Esophagus mucosa (tissue), 1 donor: Measurements from ENCODE around the gene POU5F1. TPM values are rescaled to one million over a fixed set of nuclear protein-coding genes. Genes with fewer than 3 reads are reported as not detected.
"Not testable (repeated sequence)": the region's sequence is repeated elsewhere in the genome, so short reads cannot be mapped to it uniquely, and the experiment has no call there.

Experiments
- ATAC-seq: fragments of 200-7000 bp; cut with Tn5 transposase; one replicate; pipeline ENCODE4 v1.9.1; 2020
- total RNA-seq: library from RNA; stranded (reverse); gene quantifications from one replicate; pipeline ENCODE4 v1.2.4, GENCODE V29; 2023
- donor health status: DM: yes; HTN: yes; CAD: no.

The POU5F1 gene
- 0.40 TPM for total RNA-seq

DNA sequence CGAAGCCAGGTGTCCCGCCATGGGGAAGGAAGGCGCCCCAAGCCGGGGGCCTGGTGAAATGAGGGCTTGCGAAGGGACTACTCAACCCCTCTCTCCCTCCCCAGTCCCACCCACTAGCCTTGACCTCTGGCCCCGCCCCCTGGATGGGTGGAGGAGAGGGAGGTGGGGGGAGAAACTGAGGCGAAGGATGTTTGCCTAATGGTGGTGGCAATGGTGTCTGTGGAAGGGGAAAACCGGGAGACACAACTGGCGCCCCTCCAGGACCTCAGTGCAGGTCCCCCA is at the start of gene POU5F1:
TSS of gene POU5F1 (minus strand) at position 83 of the 282 bp plus-strand sequence. CDS start at position 21, 62 bp downstream.
- no peak for ATAC-seq

DNA sequence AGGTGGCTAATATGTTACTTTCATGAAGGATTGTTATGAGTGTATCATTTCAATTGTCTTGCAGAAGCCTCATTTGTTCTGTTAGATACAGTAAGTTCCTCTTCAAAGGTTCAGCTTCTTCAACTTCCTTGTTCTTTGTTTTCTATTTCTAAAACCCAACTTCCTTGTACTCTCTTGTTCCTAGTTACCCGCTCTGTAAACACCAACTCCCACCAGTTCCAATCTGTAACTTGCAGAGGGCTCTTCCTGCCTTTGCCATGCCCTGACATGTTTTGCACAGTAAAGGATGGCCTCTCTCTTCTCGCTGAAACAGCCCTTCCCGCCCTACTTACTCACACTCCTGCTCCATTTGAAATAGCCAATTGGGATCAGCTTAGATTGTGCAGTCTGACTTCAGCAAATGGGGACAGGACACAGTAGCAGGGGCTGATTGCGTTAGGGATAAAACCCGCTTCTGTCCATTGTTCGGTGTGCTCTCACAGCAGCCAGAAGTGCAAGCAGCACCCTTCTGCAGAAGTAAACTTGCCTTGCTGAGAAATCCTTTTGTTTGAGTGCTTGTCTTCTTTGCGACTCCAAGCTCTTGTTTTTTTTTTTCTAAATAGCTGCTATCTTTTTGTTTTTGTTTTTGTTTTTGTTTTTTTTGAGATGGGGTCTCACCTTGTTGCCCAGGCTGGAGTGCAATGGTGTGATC is 45.9 kb upstream of the POU5F1 start:
- peak; percentile 92 for ATAC-seq

DNA sequence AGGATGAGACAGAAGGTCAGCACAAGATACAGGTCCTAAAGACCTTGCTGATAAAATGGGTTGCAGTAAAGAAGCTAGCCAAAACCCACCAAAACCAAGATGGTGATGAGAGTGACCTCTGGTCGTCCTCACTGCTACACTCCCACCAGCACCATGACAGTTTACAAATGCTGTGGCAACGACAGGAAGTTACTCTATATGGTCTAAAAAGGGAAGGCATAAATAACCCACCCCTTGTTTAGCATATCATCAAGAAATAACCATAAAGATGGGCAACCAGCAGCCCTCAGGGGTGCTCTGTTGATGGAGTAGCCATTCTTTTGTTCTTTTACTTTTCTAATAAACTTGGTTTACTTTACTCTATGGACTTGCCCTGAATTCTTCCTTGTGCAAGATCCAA is 44.7 kb upstream of the POU5F1 start:
- ATAC-seq: not testable (repeated sequence)

DNA sequence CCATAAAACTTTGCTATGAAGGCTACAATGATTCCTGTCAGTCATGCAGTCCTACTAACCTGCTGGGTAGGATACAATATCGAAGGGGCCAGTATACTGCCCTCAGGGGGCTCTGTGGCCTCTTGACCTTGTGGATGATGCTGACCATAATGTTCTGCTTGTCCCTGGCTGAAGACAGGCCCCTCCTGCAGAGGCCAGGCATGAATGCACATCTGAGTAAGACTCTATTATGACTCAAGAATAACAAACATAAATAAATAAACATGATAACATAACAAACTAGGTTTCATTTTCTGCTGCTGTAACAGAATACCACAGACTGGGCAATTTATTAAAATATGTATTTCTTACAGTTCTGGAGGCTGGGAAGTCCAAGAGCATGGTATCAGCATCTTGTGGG is 44.0 kb upstream of the POU5F1 start:
- no peak for ATAC-seq

DNA sequence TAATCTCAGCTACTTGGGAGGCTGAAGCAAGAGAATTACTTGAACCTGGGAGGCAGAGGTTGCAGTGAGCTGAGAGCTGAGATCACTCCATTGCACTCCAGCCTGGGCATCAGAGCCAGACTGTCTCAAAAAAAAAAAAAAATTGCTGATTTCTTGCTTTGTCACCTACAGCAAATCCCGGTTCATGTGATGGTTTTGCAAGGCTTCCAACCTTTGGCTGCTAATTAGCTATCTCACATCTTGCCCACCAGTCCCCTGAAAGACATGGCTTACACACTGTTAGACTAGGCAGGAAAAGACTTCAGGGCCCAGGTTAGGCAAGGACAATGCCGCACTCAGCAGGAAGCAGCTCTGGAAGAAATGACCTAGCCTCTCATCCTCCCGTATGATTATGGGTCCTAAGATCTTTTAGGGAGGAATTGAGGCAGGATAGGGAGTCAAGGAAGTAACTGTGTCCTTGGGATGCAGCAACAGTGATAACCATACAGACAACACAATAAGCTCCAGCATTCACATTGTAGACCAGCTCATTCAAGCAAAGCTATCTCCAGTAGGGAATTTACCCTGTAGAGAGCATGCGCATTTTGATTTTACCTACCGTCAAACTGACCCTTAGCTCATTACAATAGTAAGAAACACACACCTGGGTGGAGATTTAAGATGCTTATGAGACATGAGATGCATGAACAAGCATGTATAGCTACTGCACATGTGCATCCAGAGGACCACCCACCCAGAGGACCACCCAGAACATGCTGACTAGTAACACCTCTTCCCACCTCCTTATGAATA is 40.5 kb upstream of the POU5F1 start:
- ATAC-seq: no peak

DNA sequence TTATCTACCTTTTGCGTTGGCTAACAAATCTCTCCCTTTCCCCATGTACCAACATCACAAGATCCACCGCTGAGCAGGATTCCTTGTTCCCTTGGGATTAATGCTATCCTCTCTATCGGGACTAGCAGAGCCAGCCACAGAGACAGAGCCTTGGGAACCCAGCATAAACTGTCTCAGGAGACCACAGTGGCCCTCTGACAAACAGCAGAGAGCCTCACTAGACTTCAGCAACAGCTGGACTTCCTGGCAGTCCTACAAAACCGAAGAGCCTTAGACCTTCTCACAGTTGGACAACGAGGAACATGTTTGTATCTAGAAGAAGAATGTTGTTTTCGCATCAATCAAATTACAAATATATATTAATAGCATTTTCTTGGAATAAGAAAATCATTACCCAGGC is 39.6 kb upstream of the POU5F1 start:
- ATAC-seq: no peak

DNA sequence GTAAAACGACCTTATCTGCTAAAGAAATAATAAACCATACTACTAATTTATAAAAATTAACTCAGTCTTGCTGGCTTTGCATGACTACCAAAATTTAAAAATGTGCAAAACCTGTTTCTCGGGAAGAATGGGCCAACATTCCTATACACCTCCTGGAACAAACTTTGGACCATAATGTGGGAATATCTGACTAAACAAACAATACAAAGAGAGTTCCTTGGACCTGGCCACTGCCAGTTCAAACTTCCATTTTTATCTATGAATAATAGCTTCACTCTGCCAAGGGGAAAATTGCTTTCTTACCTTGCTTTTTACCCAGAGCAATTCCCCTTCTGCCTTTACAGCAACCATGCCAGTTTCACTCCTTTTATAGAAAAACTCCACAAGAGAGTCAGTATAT is 38.7 kb upstream of the POU5F1 start:
- ATAC-seq: no peak

DNA sequence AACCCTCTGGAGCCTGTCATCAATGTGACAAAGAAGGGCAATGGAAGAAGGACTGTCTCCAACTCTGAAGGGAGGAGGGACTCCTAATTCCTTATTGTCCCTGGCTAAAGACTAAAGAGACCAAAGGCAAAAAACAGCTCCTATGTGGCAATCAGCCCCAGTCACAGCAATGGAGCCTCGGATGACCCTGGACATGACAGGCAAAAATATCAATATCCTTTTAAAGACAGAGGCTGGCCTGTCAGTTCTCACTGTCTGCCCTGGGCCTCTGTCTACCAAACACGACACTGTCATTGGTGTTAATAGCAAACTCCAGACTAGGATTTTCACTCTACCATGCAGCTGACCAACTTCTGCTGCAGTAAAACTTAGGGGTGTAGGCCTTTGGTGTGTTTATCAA is 38.0 kb upstream of the POU5F1 start:
- ATAC-seq: no peak

DNA sequence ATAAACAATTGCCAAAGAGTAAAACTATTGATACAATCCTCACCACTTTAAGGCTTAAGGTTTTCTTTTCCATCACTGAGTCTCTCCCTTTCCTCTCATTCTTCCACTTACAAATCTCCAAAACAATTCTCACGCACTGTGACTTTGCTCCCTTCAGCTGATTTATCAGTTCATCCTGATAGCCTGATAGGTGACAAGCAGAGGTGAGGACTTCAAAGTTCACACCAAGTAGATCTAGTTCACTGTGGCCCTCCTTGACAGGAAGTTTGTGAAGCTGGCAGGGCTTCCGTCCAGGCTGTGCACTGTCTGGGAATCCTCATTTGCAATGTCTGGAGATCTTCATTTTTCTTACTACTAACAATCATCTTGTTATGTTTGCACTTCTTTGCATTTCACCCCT is 35.2 kb upstream of the POU5F1 start:
- no peak for ATAC-seq

DNA sequence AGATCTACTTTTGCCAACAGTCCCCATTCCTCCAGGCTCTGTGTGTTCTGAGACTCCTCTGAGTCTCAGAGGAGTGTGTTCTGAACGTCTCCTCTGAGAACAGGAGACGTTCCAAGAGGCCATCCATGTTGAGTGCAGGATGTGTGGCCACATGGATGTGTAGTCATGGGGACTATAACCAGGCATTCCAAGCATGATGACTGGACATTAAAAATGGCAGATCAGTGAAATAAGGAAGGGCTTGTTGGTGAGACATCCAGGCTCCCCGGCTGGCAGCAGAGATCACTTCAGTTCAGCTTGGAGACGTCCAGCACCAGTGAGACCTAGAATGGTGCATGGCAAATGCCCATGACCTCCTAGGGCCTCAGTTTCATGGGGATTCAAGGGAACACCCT is 34.3 kb upstream of the POU5F1 start:
- no peak for ATAC-seq

DNA sequence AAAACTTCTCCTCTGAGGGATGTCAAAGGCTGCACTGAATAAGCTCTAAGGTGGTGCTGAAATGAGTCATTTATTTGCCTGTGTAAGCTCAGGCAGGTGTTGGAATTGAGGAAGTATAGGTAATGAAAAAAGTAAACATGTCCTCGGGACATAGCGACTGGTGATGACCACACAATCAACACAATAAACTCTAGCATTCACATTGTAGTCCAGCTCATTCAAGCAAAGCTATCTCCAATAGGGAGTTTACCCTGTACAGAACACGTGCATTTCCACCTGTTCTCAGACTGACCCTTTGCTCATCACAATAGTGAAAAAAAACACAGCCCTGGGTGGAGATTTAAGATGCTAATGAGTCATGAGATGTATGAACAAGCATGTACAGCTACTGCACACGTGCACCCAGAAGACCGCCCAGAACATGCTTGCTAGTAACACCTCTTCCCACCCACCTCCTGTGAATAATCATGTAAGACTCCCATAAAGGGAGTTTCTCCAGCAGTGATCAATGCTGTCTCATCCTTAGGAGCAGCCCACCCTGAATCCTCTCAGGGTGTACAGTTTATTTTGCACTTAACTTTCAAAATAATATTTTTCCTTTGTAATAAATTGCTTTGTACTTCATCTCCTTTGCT is 33.0 kb upstream of the POU5F1 start:
- ATAC-seq: peak; percentile 90

DNA sequence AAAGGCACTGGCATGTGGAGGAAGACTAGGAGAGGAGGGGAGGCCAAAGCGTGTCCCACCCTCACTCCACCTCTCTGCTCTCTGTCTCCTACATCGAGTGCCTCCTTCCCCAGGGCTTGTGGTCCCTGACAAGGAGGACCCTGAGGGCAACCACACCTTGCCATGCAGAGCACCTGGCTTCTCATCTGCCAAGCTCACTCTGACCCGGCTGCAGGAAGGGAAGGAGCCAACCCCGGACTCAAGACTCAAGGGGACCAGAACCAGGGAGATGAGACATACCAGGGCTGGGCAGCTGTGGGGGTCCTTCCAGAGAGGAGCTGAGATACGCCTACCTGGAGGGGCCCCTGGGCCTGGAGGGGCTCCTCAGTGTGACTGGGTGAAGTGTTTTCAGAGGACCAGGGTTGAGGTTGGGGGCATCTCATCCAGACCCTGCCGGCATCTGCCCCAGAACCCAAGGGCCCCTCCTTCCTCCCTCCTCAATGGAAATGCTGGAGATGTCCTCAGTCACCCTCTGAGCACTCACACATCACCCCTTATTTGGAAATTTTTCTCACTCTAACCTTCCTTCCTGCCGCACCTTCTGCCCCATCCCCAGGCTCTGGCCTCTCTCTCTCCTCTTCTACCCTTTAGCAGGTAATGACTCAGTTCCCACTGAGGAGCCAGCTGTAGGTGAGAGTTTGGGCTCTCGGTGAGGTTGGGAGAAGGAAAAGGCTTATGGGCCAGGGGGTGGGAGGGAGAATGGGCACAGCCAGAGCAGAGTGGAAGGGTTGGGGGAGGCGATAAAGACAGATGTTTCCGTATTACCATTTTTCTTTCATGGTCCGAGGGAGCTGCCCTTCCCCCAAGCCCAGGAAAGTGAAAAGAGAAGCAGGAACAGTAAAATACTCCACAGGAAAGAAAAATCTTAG is 32.0 kb upstream of the POU5F1 start:
- no peak for ATAC-seq

DNA sequence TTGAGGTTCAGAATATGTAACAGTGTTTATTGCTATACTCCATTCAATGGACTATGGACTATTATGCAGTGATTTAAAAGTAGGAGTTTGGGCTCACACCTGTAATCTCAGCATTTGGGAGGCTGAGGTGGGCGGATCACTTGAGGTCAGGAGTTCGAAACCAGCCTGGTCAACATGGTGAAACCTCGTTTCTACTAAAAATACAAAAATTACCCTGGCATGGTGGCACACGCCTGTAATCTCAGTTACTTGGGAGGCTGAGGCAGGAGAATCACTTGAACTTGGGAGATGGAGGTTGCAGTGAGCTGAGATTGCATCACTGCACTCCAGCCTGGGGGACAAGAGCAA is 28.6 kb upstream of the POU5F1 start:
- ATAC-seq: not testable (repeated sequence)

DNA sequence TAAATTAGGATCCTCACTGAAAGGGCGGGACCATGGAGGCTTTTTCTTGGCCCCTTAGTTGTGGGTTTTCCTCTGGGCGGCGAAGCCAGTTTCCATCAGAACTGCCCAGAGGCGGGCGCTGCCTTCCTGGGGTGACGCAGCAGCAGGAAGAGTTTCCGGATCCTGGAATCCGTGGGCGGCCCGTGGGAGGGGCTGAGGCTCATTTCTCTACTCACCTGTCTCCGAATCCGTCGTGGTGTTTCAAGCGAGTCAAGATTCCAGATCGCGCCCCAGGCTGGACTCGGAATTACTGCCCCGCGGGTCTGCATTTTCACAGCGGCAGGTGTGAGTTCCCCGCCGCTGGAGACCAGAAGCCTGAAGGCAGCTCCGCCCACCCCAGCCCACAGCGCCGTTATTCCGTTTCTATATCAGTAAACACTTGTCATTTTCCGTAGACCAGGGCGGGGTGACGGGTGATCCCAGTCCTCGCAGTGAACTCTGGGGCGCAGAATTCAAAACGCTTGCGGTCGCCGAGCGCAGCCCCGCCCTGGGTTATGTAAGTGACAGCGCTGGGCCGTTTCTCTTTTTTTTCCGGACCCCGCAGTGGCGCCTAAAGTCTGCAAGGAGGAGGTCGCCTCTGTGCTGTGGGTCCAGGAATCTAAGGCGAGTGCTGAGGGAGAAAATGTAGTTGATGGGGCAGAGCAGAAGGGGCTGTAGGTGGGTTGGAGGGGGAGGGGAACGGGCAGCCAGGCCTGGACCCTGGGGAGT is 27.2 kb upstream of the POU5F1 start:
- peak; percentile 82 for ATAC-seq

DNA sequence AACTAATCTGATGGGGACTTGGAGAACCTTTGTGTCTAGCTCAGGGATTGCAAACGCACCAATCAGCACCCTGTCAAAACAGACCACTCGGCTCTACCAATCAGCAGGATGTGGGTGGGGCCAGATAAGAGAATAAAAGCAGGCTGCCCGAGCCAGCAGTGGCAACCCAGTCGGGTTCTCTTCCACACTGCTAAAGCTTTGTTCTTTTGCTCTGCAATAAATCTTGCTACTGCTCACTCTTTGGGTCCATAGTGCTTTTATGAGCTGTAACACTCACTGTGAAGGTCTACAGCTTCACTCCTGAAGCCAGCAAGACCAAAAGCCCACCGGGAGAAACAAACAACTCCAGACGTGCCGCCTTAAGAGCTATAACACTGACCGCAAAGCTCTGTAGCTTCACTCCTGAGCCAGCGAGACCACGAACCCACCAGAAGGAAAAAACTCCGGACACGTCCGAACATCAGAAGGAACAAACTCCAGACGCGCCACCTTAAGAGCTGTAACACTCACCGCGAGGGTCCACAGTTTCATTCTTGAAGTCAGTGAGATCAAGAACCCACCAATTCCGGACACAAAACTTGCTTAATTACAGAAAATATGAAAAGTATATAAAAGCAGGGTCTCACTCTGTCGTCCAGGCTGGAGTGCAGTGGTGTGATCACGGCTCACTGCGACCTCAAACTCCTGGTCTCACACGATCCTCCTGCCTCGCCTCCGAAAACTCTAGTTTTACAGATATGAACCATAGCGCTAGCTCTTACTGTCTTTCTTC is 26.0 kb upstream of the POU5F1 start:
- ATAC-seq: not testable (repeated sequence)

DNA sequence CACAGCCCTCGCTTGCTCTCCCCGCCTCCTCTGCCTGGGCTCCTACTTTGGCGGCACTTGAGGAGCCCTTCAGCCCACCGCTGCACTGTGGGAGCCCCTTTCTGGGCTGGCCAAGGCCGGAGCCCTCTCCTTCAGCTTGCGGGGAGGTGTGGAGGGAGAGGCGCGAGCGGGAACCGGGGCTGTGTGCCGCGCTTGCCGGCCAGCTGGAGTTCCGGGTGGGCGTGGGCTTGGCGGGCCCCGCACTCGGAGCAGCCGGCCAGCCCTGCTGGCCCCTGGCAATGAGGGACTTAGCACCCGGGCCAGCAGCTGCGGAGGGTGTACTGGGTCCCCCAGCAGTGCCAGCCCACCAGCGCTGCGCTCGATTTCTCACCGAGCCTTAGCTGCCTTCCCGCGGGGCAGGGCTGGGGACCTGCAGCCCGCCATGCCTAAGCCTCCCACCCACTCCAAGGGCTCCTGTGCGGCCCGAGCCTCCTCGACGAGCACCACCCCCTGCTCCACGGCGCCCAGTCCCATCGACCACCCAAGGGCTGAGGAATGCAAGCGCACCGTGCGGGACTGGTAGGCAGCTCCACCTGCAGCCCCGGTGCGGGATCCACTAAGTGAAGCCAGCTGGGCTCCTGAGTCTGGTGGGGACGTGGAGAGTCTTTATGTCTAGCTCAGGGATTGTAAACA is 25.0 kb upstream of the POU5F1 start:
- not testable (repeated sequence) for ATAC-seq

DNA sequence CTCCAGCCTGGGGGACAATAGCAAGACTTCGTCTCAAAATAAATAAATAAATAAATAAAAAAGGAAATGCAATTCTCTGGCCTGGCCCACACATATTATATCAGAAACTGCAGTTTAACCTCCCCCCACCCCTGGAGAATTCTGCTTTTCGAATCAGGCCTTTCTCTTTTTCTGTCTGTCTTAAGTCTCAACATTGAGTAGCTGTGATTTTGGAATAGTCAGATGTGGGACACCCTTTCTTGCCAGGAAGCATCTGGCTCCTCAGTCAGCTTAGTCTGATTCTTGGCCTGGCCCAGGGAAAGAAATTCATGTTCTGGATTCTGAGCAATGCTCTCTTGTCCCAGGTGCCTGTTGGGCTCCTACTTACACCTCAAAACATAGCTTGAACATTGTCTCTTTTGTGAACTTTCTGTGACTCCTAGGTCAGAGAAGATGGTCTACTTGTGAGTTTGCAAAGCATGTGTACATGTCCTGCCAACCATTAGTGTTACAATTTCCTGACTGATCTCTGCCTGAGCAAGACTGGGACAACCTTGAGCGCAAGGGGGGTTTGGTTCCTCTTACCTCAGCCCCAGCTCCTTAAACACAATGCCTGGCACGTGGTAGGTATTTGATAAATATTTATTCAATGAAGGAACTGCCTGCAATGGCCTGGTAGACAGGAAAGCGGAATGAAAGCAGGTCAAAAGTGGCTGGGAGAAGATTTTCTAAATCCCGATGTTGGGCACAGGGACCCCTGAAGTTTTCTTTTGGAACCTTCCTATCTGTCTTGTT is 23.8 kb upstream of the POU5F1 start:
- no peak for ATAC-seq

DNA sequence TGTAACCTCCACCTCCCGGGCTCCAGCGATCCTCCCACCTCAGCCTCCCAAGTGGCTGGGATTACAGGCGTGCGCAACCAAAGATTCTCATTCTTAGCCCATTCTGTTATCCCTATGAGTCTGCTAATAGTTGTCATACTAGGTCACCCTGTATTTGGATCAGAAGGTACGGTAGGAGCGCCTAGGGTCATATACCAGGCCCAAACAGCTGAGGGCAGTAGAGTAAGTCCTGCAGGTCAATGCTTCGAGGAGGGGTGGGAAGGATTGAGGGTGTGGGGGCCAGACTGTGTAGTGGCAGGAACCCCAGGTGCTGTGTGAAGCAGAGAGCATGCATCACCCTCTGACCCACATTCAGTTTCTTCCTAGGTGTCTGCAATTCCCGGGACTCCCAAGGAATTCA is 22.7 kb upstream of the POU5F1 start:
- no peak for ATAC-seq

DNA sequence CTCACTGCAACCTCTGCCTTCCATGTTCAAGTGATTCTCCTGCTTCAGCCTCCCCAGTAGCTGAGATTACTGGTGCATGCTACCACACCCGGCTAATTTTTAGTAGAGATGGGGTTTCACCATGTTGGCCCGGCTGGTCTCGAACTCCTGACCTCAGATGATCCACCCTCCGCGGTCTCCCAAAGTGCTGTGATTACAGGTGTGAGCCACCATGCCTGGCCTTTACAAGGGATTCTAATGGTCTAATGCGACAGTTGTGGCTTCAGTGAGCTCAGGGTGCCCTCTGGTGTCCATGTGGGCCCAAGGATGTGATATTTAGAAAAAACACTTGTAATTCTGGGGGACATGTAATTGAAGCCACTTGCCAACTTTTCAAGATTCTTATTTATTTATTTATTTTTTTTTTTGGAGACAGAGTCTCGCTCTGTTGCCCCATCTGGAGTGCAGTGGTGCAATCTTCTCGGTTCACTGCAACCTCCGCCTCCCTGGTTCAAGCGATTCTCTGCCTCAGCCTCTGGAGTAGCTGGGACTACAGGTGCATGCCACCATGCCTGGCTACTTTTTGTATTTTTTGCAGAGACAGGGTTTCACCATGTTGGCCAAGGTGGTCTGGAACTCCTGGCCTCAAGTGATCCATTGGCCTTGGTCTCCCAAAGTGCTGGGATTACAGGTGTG is 22.1 kb upstream of the POU5F1 start:
- peak; percentile 70 for ATAC-seq
